ENCODE results near the gene CLDN15.

CLDN15 gene

DNA sequence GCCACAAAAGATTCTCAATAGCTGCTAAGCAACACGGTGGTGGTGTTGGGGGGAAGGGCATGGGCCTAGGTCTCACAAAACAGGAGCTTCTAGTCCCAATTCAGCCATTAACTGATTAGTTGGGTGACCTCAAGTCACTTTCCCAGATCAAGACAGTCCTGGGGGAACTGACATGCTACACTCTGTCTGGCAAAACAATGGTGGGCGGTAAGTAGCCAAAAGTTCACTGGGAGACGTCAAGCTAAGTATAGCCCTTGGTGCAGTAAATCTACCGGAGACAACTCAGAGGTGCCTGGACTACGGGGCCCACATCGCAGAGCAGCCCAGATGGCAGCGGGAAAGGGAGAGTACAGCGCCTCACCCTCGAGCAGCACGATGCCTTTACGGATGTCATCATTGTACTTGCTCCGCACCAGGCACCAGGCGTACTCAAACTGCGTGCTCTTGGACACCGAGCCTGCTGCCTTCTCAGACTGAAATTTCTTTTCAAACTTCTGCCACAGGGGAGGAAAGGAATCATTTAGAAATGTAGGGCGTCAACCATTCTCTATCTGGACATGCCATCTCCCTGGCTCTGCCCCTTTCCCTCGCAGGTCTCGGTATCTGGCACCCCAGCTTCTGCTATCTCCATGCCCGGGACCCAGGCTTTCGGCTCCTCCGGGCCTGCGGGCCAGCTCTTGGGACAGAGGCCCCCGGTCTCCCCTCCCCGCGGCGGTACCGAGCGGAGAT is 6.2 kb upstream of the CLDN15 start:
- no peak for DNase-seq

DNA sequence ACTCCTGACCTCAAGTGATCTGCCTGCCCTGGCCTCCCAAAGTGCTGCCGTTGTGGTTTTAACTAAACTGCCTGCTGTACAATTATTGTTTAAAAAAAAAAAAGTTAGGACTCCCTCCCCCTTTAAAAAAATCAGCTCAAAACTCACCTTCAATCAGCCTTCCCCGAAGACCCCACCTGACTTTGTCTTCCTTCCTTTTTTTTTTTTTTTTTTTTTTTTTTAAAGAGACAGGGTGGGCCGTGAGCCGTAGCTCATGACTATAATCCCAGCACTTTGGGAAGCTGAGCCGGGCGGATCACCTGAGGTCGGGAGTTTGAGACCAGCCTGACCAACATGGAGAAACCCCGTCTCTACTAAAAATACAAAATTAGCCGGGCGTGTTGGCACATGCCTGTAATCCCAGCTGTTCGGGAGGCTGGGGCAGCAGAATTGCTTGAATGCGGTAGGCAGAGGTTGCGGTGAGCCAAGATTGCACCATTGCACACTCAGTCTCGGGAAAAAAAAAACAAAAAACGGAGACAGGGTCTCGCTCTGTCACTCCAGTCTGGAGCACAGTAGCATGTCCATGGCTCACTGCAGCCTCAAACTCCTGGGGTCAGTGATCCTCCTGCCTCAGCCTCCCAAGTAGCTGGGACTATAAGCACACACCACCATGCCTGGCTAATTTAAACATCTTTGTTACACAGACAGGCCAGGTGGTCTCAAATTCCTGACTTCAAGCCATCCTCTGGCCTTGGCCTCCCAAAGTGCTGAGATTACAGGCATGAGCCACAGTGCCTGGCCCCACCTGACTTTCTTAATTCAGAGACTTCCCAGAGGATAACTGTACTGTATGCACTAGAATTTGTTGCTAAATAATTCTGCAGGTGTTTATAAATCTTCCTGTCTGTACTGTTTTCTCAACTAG is 4.1 kb upstream of the CLDN15 start:
- no peak for DNase-seq

DNA sequence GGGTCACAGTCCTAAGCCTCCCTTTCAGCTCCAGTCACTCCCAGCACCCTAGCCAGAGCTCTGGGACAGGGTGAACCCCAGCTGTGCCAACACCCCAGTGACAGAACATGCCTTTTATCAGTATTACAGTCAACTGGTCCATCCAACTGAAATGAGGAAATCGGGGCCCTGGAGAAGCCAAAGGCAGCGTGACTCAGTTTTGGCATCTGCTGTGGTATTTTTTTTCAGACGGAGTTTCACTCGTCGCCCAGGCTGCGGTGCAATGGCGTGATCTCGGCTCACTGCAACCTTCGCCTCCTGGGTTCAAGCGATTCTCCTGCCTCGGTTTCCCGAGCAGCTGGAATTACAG is 3.4 kb upstream of the CLDN15 start:
- DNase-seq, result no peak

DNA sequence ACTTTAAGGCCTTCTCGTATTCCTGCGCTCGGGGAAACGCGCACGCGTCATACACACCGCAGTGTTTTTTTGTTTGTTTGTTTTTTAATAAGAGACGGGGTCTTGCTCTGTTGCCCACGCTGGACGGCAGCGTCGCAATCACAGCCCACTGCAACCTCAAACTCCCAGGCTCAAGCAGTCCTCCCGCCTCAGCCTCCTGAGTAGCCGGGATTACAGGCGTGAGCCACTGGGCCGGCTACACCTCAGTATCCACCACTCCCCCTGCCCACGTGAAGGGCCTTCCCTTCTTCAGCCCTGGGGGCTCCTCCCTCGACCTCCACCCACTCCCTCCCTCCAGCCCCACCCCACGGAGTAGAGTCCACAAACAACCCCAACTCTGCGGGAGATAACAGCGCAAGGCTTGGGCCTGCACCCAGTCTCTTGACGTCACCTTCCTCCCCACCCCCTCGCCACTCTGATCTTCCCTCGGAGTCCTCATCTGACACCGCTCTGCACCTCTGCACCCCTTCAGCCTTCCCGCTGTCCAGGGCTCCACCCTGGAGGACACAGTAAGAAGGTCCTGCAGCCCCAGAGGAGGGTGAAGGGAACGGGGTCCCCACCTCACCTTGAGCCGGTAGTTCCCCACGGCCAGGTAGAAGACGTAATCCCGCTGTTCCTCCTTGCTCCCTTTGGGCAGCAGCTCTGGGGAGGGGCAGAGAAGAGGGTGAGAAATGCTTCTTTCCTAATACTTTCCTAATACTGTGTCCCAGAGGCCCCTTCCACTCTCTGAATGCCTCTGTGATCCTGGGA is 2.8 kb upstream of the CLDN15 start:
- no peak for DNase-seq

- no peak for DNase-seq
These were observed 2.3 kb upstream of the CLDN15 start for GRCh38 chr7:101239951-101240220.

DNA sequence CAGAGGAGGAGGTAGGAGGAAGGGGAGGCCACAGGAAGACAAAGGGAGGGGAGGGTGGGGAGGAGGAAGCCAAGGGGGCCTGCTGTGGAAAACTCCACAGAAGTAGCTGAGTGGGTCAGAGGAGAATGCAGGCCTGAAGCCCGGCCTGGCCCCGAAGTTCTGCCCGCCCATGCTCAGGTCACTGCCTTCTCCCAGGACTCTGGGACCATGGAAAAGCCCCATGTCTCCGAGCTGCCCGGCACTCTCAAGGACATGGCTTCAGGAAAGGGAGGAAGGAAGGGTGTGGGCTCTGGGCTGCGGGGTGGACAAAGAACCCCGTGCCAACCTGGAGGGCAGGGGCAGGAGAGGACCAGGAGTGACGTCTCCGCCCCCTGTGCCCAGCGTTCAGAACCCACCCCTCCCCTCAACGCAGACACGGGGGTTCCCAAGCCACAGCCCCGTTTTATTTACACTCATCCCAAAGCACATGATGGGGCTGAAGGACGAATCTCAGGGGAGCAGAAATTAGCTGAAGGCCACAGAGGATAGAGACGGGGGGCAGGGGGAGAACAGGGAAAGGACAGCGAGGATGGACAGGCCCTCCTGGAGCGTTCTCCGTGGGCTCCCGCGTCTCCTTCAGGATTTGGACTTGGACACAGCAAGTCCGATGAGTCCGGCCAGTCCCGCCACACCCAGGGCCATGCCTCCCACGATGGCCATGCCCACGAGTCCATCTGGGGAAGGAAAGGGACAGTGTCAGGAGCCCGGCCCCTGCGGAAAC is 1.8 kb upstream of the CLDN15 start:
- DNase-seq, result no peak

GRCh38 chr7:101238226-101239182 is 902 bp upstream of the CLDN15 start:
- no peak for DNase-seq

GRCh38 chr7:101236292-101236835 is 1.2 kb downstream of the CLDN15 start:
- DNase-seq, result no peak

GRCh38 chr7:101235522-101235921 is 2.1 kb downstream of the CLDN15 start:
- DNase-seq, result no peak

- peak in 1 of 2 experiments; percentile 6 for DNase-seq
These were observed 2.6 kb downstream of the CLDN15 start for GRCh38 chr7:101235050-101235449.

DNA sequence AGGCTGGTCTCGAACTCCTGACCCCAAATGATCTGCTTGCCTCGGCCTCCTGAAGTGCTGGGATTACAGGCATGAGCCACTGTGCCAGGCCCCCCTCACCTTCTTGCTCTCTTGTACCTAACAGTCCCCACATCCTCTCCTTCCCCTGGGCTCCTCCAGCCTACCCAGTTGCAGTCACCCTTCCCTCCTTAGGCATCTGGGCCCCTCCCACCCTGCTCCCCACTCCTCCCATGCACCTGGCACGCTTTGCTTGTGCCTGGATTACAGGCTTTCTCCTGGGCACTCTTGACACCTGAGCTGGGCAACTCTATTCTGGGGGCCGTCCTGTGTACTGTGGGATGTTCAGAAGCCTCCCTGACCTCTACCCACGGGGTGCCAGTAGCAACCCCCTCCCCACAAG is 3.0 kb downstream of the CLDN15 start:
- no peak for DNase-seq

- DNase-seq, result no peak
These were observed 3.6 kb downstream of the CLDN15 start for GRCh38 chr7:101233907-101234547.

GRCh38 chr7:101232141-101232850 is 5.3 kb downstream of the CLDN15 start:
- no peak for DNase-seq

DNA sequence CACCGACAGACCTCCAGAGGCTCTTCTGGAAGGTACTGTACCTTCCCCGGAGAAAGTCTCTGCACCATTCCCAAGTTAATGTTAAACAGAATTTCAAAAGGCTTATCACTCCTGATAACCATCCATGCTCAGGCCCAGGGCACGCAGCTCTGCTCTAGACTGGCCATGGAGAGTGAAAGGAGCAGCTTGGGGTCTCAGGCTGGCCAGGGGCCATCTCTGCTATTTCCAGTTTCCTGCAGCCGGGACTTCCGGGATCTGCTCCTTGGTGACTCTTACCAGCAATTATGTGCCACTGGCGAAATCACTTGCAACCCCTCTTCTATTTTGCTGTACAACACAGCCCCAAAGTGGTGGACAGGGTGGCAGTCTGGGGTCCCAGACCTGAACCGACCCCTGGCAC is 6.0 kb downstream of the CLDN15 start:
- no peak for DNase-seq

DNA sequence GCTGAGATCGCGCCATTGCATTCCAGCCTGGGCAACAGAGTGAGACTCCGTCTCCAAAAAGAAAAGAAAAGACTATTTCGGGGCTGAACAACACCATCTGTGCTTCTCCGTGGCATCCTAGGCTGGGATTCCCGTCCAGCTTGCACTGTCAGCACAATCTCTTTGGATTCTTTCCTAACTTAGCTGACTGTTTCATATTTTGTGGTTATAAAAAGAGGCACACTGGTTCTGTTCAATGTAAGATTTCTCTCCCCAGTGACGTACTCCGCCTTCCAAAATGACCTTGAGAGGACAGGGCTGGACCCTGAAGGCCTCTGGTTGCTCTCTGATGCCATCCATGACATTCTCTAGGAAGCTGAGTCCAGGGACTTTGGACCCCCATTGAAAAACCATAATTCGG is 10.9 kb downstream of the CLDN15 start:
- no peak for DNase-seq

DNA sequence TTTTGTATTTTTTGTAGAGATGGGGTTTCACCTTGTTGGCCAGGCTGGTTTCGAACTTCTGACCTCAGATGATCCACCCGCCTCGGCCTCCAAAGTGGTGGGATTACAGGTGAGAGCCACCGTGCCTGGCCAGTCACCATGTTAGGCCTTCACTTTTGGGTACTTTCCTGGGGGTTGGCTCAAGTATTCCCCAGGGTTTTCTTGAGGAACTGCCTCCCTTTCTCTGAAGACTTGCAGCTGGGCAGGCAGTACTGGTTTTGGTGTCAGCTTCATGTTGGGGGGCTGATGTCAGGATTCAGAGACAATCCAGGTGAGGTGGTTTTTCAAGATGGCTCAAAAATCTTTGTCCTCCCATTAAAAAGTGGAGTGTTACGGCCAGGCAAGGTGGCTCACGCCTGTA is 12.0 kb downstream of the CLDN15 start:
- no peak for DNase-seq

GRCh38 chr7:101223528-101223927 is 14.1 kb downstream of the CLDN15 start:
- no peak for DNase-seq

GRCh38 chr7:101222275-101222830 is 15.2 kb downstream of the CLDN15 start:
- DNase-seq, result no peak

DNA sequence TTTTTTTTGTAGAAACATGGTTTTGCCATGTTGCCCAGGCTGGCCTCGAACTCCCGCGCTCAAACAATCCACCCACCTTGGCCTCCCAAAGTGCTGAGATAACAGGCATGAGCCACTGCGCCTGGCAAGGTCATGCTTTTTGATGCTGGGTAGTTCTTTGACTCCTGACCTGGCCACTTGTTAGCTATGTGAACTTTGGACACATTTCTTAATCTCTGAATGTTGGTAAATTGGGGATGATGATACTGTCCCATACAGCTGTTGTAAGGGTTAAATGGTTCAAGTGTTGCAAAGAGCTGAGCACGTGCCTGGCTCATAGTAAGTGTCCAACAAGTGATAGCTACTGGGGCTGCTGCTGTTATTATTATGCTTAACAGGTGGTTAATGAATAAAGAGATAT is 17.3 kb downstream of the CLDN15 start:
- DNase-seq, result no peak
